ENCODE data around the gene RTN4IP1. TPM values are rescaled to one million over a fixed set of nuclear protein-coding genes. Genes with fewer than 3 reads are reported as not detected.
A peak's percentile ranks its signal among the peaks of the same experiment; 100 is the strongest.

RTN4IP1 gene
- total and polyA plus RNA-seq, 11 donors = 6.9 to 23.3 (median 13.6) TPM

DNA sequence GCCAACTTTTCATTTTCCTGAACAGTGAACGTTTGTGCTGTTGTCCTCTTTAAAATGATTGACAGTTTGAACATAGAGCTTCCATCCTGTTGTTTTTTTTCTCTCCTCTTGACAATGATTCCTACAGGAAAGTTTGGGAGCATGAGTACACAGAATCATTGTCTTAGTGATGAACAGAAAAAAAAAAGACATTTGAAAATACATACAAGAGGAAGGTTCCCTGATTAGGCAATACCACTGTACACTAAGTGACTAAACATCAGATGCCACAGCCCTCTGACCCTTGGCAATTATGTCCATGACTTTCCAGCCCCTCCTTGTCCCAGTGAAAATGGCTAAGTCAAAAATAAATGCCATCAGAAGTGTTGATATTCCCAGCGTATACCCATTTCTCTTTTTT, 71.5 kb downstream of the RTN4IP1 start:
- no peaks in the 10 kb centered on the region for H3K27me3 ChIP-seq
- peaks cover 0 to 16% (median 0%) of the 10 kb centered on the region in 12 donors for H3K4me1 ChIP-seq
- TF ChIP-seq POLR2A (IDR thresholded peaks at IDR 0.05) (no peak), CTCF (IDR thresholded peaks at IDR 0.05) (no peak)
- no peak overlapping the region for H3K27ac ChIP-seq
- no peak for ATAC-seq
- no peak overlapping the region for H3K4me3 ChIP-seq
- H3K36me3 ChIP-seq = peaks cover 0 to 65% (median 6%) of the 10 kb centered on the region in 9 donors
- intact Hi-C loops (cut with DNase I) = loop anchor here in 1 of 10 donors (5.0 kb wide), 1 partner anchor 46 kb away; no protein-coding TSS in a partner anchor
- H3K9me3 ChIP-seq = no peaks in the 10 kb centered on the region
- no peak for DNase-seq
- WGBS, 4 donors = 44 to 73% (median 71%) methylated on average over 2 of the region's 2 CpGs

GRCh38 chr6:106556368-106556960, 72.8 kb downstream of the RTN4IP1 start:
- Histone ChIP-seq H3K27me3 (no peaks in the 10 kb centered on the region), H3K4me3 (no peak overlapping the region), H3K4me1 (peaks cover 0 to 10% (median 0%) of the 10 kb centered on the region in 12 donors), H3K9me3 (no peaks in the 10 kb centered on the region), H3K27ac (no peak overlapping the region), H3K36me3 (peaks cover 0 to 61% (median 6%) of the 10 kb centered on the region in 9 donors)
- intact Hi-C loops (cut with DNase I) = loop anchor here in 1 of 10 donors (5.0 kb wide), 1 partner anchor 44 kb away; no protein-coding TSS in a partner anchor
- TF ChIP-seq CTCF (IDR thresholded peaks at IDR 0.05) (peak in 10 of 12 donors; percentile 5 to 50 (median 34)), POLR2A (IDR thresholded peaks at IDR 0.05) (no peak)
- DNase-seq = no peak
- no peak for ATAC-seq
- WGBS, 4 donors = 69 to 74% (median 72%) methylated on average over 3 of the region's 3 CpGs

DNA sequence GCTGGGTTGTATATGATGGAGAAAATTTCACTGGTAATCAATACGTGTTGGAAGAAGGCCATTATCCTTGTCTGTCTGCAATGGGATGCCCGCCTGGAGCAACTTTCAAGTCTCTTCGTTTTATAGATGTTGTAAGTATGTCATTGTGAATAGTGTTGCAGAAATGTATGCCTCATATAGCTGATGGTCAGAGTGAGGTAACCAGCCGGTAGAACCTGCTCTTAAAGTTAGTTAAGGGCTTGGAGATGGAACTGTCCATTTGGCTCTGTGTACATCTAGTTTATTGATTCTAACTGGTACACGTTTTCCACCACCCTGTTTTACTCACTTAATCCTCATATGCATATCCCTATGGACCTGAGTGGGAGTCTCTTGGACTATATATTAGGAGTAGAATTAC, 73.5 kb downstream of the RTN4IP1 start:
- Histone ChIP-seq H3K36me3 (peaks cover 0 to 54% (median 5%) of the 10 kb centered on the region in 9 donors), H3K9me3 (no peaks in the 10 kb centered on the region), H3K27me3 (no peaks in the 10 kb centered on the region), H3K4me3 (no peak overlapping the region), H3K27ac (no peak overlapping the region), H3K4me1 (peaks cover 0 to 7% (median 0%) of the 10 kb centered on the region in 12 donors)
- intact Hi-C loops (cut with DNase I) = loop anchor here in 1 of 10 donors (5.0 kb wide), 1 partner anchor 43 kb away; no protein-coding TSS in a partner anchor
- TF ChIP-seq POLR2A (IDR thresholded peaks at IDR 0.05) (no peak), CTCF (IDR thresholded peaks at IDR 0.05) (no peak)
- DNase-seq = no peak
- 78 to 82% (median 78%) methylated on average over 5 of the region's 5 CpGs for WGBS, 4 donors
- no peak for ATAC-seq

GRCh38 chr6:106553440-106553839, 75.9 kb downstream of the RTN4IP1 start:
- H3K36me3 ChIP-seq = peaks cover 0 to 39% (median under 1%) of the 10 kb centered on the region in 9 donors
- ATAC-seq = no peak
- WGBS, 4 donors = 93 to 97% (median 96%) methylated on average over 5 of the region's 5 CpGs

More at GRCh38 chr6:106553440-106553839, 75.9 kb downstream of the RTN4IP1 start:
- H3K4me1 ChIP-seq = peaks cover 0 to 26% (median 0%) of the 10 kb centered on the region in 12 donors
- no peaks in the 10 kb centered on the region for H3K27me3 ChIP-seq
- no peaks in the 10 kb centered on the region for H3K9me3 ChIP-seq
- TF ChIP-seq POLR2A (IDR thresholded peaks at IDR 0.05) (no peak), CTCF (IDR thresholded peaks at IDR 0.05) (no peak)
- H3K27ac ChIP-seq = no peak overlapping the region
- H3K4me3 ChIP-seq = no peak overlapping the region
- no peak for DNase-seq
- intact Hi-C loops (cut with DNase I) = no loop called here
